GM21717 (cell line): ENCODE results near the gene ZNF277.

Experiments
- ATAC-seq: cut with Tn5 transposase; IDR thresholded peaks from one replicate; pipeline ENCODE4 v1.9.1; 2021; ENCODE audit warnings: mild to moderate bottlenecking, moderate library complexity; ENCODE audit not compliant: unreplicated experiment

The ZNF277 gene

GRCh38 chr7:112338786-112339185 is 132.3 kb downstream of the ZNF277 start:
- ATAC-seq = no peak

GRCh38 chr7:112341464-112341863 is 135.0 kb downstream of the ZNF277 start:
- no peak for ATAC-seq

GRCh38 chr7:112346381-112347060 is 140.0 kb downstream of the ZNF277 start:
- ATAC-seq = no peak

GRCh38 chr7:112347088-112347487 is 140.6 kb downstream of the ZNF277 start:
- no peak for ATAC-seq

GRCh38 chr7:112350585-112350984 is 144.1 kb downstream of the ZNF277 start:
- ATAC-seq = no peak

- ATAC-seq = no peak
Observed at GRCh38 chr7:112356596-112356995, 150.1 kb downstream of the ZNF277 start.

GRCh38 chr7:112357136-112357535 is 150.6 kb downstream of the ZNF277 start:
- no peak for ATAC-seq

- no peak for ATAC-seq
Observed at GRCh38 chr7:112358513-112358912, 152.0 kb downstream of the ZNF277 start.

- ATAC-seq = no peak
Observed at GRCh38 chr7:112359086-112359485, 152.6 kb downstream of the ZNF277 start.

GRCh38 chr7:112360681-112361080 is 154.2 kb downstream of the ZNF277 start:
- no peak for ATAC-seq

GRCh38 chr7:112361154-112361553 is 154.7 kb downstream of the ZNF277 start:
- ATAC-seq = no peak

- no peak for ATAC-seq
Observed at GRCh38 chr7:112362053-112362650, 155.7 kb downstream of the ZNF277 start.

GRCh38 chr7:112362731-112363131 is 156.2 kb downstream of the ZNF277 start:
- no peak for ATAC-seq

- no peak for ATAC-seq
Observed at GRCh38 chr7:112364388-112364787, 157.9 kb downstream of the ZNF277 start.

- ATAC-seq = no peak
Observed at GRCh38 chr7:112365551-112365950, 159.1 kb downstream of the ZNF277 start.

GRCh38 chr7:112366886-112367285 is 160.4 kb downstream of the ZNF277 start:
- no peak for ATAC-seq

GRCh38 chr7:112370436-112370835 is 163.9 kb downstream of the ZNF277 start:
- no peak for ATAC-seq

- no peak for ATAC-seq
Observed at GRCh38 chr7:112371701-112372100, 165.2 kb downstream of the ZNF277 start.

- ATAC-seq = no peak
Observed at GRCh38 chr7:112372101-112372500, 165.6 kb downstream of the ZNF277 start.

GRCh38 chr7:112377593-112377992 is 171.1 kb downstream of the ZNF277 start:
- no peak for ATAC-seq

- ATAC-seq = no peak
Observed at GRCh38 chr7:112381311-112382091, 175.0 kb downstream of the ZNF277 start.
